ENCODE measurements around the gene ATRIP.
"Not testable (repeated sequence)": the region's sequence is repeated elsewhere in the genome, so short reads cannot be mapped to it uniquely, and the experiment has no call there.

The ATRIP gene

GRCh38 chr3:48460517-48460902 is 14.0 kb downstream of the ATRIP start:
- no peak for DNase-seq (ENCODE audit: low spot score)
- TF ChIP-seq CTCF (IDR thresholded peaks at IDR 0.05), result no peak
- no peak overlapping the region for H3K27ac ChIP-seq
- H3K4me3 ChIP-seq, result no peak overlapping the region

GRCh38 chr3:48461767-48462166 is 15.2 kb downstream of the ATRIP start:
- not testable (repeated sequence) for DNase-seq (ENCODE audit: low spot score); H3K4me3 ChIP-seq; H3K27ac ChIP-seq

DNA sequence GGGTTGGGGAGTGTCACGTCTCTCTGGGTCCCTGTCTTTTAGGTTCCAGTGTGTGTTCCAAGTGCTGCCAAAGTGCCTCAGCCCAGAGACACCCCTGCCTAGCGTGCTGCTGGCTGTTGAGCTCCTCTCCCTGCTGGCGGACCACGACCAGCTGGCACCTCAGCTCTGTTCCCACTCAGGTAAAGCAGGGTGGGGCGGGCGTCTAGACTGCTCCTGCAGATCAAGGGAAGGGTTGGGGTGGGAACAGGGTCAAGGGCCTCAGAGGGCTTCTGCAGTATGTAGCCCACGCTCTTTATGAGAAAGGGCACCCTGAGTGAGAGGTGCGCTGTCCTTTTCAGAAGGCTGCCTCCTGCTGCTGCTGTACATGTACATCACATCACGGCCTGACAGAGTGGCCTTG is 17.2 kb downstream of the ATRIP start:
- Histone ChIP-seq H3K4me3 (no peak overlapping the region), H3K27ac (peak overlapping the region in 1 of 2 donors; percentile 100)
- DNase-seq (ENCODE audit: low spot score), result no peak
- TF ChIP-seq CTCF (IDR thresholded peaks at IDR 0.05), result no peak

DNA sequence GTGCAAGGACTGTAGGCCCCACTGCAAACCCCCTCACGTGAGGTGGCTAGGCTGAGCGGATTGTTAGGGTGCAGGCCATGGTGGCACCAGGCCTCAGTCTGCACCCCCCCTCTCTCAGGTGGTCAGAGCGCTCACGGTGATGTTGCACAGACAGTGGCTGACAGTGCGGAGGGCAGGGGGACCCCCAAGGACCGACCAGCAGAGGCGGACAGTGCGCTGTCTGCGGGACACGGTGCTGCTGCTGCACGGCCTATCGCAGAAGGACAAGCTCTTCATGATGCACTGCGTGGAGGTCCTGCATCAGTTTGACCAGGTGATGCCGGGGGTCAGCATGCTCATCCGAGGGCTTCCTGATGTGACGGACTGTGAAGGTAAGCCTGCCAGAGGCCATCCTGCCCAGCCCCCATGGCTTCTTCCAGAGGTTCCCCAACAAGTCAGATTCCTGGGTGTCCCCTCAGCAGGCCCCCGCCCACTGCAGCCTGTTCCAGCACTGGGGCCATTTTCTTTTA is 18.2 kb downstream of the ATRIP start:
- TF ChIP-seq CTCF (IDR thresholded peaks at IDR 0.05), result no peak
- no peak for DNase-seq (ENCODE audit: low spot score)
- H3K4me3 ChIP-seq, result no peak overlapping the region
- H3K27ac ChIP-seq, result peak overlapping the region; percentile 96 to 100

- no peak for TF ChIP-seq CTCF (IDR thresholded peaks at IDR 0.05)
- H3K27ac ChIP-seq, result peak overlapping the region; percentile 96 to 100
- H3K4me3 ChIP-seq, result no peak overlapping the region
- DNase-seq (ENCODE audit: low spot score), result no peak
Measured at GRCh38 chr3:48465237-48465530, 18.6 kb downstream of the ATRIP start.

DNA sequence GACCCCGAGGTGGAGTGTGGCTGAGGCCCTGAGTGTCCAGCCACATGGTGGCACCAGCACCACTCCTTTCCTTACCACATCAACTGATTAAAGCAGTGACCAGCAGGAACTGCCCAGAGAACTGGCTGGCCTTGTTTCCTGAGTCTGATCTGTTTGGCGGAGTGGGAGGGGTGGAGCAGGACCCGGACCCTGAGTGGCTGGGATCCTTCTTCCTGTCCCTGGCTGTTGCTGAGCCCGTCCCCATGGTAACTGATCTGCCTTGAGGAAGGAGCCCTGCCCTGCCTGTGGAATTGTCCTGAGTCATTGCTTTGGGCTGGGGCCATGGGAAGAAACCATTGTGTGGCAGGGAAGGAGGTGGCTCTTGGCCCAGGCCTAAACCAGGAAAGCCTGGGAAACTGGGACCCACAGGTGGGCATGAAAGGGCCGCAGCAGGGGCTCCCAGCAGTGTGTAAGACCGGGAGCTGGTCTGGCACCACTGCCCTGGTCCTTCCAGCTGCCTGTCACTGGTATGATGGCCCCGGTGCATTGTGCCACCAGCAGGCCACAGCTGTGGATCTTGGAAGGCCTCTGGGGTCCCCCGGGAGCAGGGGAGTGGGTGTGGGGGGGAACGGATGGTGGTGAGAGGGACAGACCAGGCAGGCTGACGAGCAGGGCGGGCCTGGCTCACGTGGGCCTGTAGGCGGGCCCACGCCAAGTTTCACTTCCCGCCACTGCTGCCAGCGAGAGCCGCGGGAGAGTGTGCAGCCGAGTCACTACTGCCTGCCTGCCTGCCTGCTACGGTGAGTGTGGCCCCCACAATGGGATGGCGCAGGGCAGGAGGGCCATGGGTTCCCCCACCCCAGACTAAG is 19.2 kb downstream of the ATRIP start:
- peak overlapping the region; percentile 75 for H3K4me3 ChIP-seq
- peak; percentile 100 for DNase-seq (ENCODE audit: low spot score)
- TF ChIP-seq CTCF (IDR thresholded peaks at IDR 0.05), result peak; percentile 74
- peak overlapping the region; percentile 96 to 100 for H3K27ac ChIP-seq

GRCh38 chr3:48466386-48467109 is 20.0 kb downstream of the ATRIP start:
- TF ChIP-seq CTCF (IDR thresholded peaks at IDR 0.05), result no peak
- H3K4me3 ChIP-seq, result peak overlapping the region; percentile 75
- no peak for DNase-seq (ENCODE audit: low spot score)

More at GRCh38 chr3:48466386-48467109, 20.0 kb downstream of the ATRIP start:
- H3K27ac ChIP-seq, result peak overlapping the region; percentile 96 to 100
